HG03025 (cell line): Measurements from ENCODE around the gene MSX2.

Source experiments
- ATAC-seq: cut with Tn5 transposase; IDR thresholded peaks from one replicate; pipeline ENCODE4 v1.9.1; 2021; ENCODE audit warnings: mild to moderate bottlenecking, moderate library complexity; ENCODE audit not compliant: unreplicated experiment, low FRiP score

The MSX2 gene

DNA sequence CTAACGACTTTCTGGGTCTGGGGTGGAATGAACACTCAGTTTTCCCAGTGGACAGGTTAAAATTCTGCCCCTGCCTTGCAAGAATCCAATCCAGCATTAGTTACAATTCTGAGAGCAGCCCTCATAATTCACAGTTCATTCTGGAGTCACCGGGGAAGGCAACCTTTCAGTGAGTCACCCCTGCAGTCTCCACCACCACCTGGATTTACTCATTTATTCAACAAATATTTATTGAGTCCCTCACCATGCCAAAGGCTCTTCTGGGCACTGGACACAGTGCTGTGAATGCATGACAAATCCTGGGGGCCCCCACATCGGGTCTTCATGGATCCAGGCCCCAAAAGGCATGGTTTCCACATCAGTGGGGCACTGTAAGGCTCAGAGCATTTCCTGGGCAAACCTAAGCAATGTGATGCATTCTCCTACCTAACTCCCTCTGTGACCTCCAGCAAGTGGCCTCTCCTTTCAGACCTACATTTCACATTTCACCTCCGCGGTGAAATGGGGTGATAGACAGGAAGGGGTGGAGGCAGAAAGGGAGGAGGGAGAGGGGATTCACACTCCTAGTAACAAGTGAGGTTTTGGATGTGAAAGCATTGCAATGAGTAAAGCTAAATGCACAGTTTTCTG lies 6.4 kb upstream of the MSX2 start:
- no peak for ATAC-seq

DNA sequence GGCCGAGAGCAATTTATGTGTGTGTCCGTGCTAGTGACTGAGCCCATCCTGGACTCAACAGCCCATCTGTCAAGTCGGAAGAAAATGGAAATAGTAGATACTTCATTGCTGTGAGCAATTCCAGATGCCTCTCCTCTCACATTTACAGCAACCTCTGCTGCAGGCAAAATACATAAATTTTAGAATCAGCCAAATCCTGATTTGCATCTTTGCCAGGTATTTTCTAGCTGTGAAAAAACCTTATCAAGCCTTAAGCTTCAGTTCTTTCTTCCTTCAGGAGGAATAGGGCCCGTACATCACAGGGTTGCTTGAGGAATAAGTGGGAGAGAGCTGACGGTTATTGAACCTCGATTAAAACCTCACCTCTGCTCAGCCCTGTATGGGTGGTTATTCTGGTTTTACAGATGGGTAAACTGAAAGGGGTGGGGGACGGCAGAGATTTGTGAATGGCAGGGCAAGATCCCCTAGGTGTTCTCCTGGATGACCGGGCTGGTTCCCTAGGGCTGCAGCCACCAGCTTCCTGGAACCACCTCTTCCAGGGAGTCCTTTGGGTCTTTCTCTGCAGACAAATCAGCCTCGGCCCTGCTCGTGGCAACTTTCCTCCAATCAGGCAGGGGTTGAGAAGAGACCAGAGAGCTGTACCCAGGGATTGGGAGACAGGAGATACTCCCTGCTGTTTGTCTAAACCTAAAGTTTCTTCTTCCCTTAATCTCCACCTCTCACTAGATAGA lies 5.3 kb upstream of the MSX2 start:
- no peak for ATAC-seq

- ATAC-seq: no peak
These were observed 4.4 kb upstream of the MSX2 start for GRCh38 chr5:174719793-174720611.

GRCh38 chr5:174720612-174721529 lies 3.5 kb upstream of the MSX2 start:
- no peak for ATAC-seq

DNA sequence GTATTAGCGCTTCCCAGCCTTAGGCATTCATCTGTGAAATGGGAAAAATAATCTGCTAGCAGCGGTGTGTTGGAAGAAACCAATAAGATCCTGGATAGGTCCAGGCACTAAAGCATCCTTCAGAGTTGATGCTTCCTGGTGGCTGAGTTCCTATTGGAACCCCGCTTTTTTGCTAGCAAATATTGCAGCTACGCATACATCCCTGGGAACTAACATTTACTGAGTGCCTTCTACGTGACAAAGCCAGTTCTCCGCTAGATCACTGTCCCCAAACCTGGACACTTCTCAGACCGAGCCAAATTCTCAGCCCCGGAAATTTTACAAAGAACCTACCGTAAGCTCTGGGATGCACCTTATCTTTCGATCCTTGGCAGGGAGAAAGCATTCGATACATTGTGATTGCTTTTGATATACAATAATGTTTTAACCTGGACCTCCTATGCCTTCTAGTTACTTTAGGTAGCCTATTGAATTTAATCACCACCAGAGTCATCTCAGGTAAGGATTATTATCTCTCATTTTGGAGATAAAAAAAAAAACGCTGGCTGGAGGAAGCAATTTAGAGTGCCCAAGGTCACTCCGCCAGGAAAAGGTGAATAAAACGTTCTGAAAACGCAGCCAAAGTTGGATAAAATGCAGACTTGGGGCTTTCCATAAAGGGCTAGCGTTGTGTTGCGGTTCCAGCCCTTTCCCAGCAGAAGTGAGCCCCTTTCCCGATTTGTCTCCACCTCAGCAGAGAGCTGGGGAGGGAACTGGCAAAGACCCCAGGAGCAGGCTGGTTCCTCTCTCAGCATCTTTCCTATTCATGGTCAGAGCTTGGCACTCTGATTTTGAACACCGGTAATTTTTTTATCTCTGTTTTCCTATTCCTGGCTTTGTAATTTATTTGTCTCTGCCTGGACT lies 2.6 kb upstream of the MSX2 start:
- ATAC-seq: no peak

DNA sequence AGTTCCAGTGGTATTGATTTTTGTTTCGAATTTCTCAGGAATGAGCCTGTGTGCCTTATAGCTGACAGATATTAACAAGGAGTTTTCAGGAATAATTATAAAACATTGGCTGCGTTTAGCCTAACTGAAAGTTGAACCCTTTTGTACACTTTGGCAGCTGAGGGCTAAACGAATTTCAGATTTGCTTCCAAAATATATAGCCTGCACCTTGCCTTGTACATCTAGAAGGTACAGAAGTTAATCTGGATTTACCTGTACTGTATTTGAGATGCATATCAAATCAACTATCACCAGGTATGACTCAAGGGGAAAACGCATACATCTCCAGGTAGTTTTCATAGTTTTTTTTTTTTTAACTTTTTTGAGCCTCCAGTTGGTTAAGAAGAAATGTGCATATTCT lies 1.9 kb upstream of the MSX2 start:
- no peak for ATAC-seq

GRCh38 chr5:174723315-174723978 lies 935 bp upstream of the MSX2 start:
- ATAC-seq: no peak

GRCh38 chr5:174723979-174724483 lies 351 bp upstream of the MSX2 start:
- ATAC-seq: no peak

DNA sequence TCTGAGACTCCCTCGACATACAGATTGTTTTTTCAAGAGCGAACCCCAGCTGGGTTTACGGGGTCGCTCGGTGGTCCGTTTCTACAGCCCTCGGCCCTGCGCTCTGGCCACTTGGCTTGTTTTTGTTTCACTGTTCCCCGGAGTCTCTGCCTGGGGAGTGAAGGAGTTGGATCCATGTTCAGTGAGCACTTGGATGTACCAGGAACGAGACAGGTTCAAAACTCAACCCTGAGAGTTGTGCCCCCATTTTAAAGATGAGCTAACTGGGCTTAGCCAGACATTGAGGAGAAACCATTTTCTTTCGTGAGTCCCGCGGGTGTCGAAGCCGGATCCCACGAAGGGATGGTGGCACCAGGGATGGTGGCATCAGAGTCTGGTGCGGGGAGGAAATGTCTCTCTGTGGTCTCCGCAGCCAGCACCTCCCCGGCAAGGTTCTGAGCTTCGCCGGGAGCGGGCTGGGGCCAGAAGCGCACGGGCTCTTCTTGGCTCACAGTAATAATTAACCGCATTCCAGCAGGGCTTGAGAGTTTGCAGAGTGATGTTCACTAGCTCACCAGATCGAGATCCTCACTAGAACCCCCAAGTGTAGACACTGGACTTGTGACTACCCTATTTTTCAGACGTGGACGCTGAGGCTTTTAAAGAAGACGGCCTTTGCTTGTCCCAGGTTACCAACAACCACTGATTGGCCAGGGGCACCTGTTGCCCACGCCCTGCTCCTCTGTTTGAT lies 1.0 kb downstream of the MSX2 start:
- no peak for ATAC-seq

- no peak for ATAC-seq
These were observed 1.7 kb downstream of the MSX2 start for GRCh38 chr5:174725991-174726601.

DNA sequence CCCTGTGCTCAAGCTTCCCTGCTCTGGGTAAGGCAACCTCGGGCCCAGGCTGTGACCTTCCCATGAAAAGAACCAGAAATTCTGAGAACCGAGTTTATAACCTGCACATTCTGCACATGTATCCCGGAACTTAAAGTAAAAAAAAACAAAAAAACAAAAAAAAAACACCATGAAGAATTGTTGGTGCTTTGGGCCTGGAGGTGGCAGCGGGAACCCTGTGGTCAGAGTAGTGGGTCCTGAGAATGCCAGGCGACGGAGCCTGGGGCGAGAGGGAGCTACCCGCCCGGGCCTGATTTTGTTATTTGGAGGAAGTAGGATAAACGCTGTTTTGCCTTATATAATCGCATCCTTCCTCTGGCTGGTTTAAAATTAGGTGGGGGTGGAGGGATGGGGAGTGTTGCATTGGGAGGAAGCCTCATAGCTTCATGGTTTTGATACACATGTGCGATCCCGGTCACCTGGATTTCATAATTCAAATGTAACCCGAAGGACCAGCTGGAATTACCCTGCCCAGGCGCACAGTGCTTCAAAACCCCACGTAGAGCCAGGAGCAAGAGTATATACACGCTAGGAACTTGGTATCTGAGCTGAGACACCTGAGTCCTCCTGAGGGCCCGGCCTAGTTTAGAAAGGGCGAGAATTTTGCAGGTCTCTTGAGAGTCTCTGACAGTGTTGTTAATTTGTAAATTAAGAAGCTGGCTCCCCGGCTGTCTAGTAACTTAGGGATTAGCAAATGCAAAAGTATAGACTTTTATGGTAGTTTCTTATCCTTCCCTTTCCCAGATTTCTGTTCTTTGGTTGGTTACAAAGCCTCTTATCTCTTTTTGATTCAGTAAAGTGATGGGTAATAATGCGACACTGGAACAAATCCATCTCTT lies 2.8 kb downstream of the MSX2 start:
- no peak for ATAC-seq

GRCh38 chr5:174727794-174728680 lies 3.7 kb downstream of the MSX2 start:
- no peak for ATAC-seq

DNA sequence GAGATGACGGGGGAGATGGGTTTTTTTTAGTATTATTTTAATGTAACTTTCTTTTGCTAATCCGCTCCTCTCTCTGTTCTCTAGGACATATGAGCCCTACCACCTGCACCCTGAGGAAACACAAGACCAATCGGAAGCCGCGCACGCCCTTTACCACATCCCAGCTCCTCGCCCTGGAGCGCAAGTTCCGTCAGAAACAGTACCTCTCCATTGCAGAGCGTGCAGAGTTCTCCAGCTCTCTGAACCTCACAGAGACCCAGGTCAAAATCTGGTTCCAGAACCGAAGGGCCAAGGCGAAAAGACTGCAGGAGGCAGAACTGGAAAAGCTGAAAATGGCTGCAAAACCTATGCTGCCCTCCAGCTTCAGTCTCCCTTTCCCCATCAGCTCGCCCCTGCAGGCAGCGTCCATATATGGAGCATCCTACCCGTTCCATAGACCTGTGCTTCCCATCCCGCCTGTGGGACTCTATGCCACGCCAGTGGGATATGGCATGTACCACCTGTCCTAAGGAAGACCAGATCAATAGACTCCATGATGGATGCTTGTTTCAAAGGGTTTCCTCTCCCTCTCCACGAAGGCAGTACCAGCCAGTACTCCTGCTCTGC lies 4.8 kb downstream of the MSX2 start:
- no peak for ATAC-seq

- no peak for ATAC-seq
These were observed 7.0 kb downstream of the MSX2 start for GRCh38 chr5:174731214-174732035.
